Activated B cell treated with CpG ODN at 0.5 μM for 24 hours (primary cell): ENCODE measurements around the gene PACRG. TPM values are rescaled to one million over a fixed set of nuclear protein-coding genes. Genes with fewer than 3 reads are reported as not detected.

ENCODE experiments used
- ATAC-seq: fragments of 200-7000 bp; cut with Tn5 transposase; one replicate; pipeline ENCODE4 v1.10.0; 2021; ENCODE audit warnings: low read depth, mild to moderate bottlenecking, moderate library complexity
- CTCF ChIA-PET: fragments of 350-600 bp; sonication (Branson Sonifier 250); formaldehyde crosslinking; loops from one replicate; lab custom pipeline; 2021; ENCODE audit warnings: antibody characterized with exemption; lab: Charles Lee
- POLR2A ChIA-PET: fragments of 350-600 bp; sonication (Branson Sonifier 250); formaldehyde crosslinking; loops from one replicate; lab custom pipeline; 2021; ENCODE audit warnings: antibody characterized with exemption; lab: Charles Lee
- DNase-seq: peaks from one replicate; pipeline ENCODE4 v3.0.0; 2022
- H3K27ac Mint-ChIP-seq: one replicate; pipeline ENCODE4 v1.8.0; 2020; ENCODE audit warnings: mixed read lengths
- H3K27me3 Mint-ChIP-seq: one replicate; pipeline ENCODE4 v1.8.0; 2021; ENCODE audit warnings: mixed read lengths
- H3K36me3 Mint-ChIP-seq: one replicate; pipeline ENCODE4 v1.8.0; 2021; ENCODE audit warnings: low read depth, mixed read lengths
- H3K4me1 Mint-ChIP-seq: one replicate; pipeline ENCODE4 v1.8.0; 2021; ENCODE audit warnings: mixed read lengths
- H3K4me3 Mint-ChIP-seq: one replicate; pipeline ENCODE4 v1.8.0; 2020; ENCODE audit warnings: mild to moderate bottlenecking, mixed read lengths
- H3K9me3 Mint-ChIP-seq: one replicate; pipeline ENCODE4 v1.8.0; 2020; ENCODE audit warnings: mixed read lengths
- CTCF ChIP-seq: fragments of 200-600 bp; IDR thresholded peaks from one replicate; pipeline ENCODE4 v1.8.0; 2022; ENCODE audit warnings: antibody characterized with exemption, mild to moderate bottlenecking
- intact Hi-C: fragments of 100-400 bp; cut with micrococcal nuclease; formaldehyde crosslinking; loops from one replicate; pipeline ENCODE4 v1.15.1; 2024
- total RNA-seq: library from RNA; stranded (reverse); gene quantifications from 2 replicates; pipeline ENCODE4 v1.2.3, GENCODE V29; 2022

PACRG gene
- total RNA-seq, 1 donor from 2014 or later = not detected

GRCh38 chr6:163281634-163282033 is 553.9 kb downstream of the PACRG start:
- Mint-ChIP-seq H3K27ac (no peak overlapping the region), H3K4me3 (no peak overlapping the region), H3K36me3 (no peaks in the 10 kb centered on the region), H3K27me3 (peaks cover 5% of the 10 kb centered on the region), H3K9me3 (no peaks in the 10 kb centered on the region), H3K4me1 (no peaks in the 10 kb centered on the region)
- DNase-seq (no peak), ATAC-seq (no peak)
- intact Hi-C loops = no loop called here
- TF ChIP-seq CTCF = no peak
- POLR2A ChIA-PET = no interaction called here
- CTCF ChIA-PET = no interaction called here

- H3K27ac Mint-ChIP-seq = no peak overlapping the region
- peaks cover 5% of the 10 kb centered on the region for H3K27me3 Mint-ChIP-seq
- ChIA-PET CTCF (no interaction called here), POLR2A (no interaction called here)
- no peak overlapping the region for H3K4me3 Mint-ChIP-seq
- DNase-seq (no peak), ATAC-seq (no peak)
- no peaks in the 10 kb centered on the region for H3K4me1 Mint-ChIP-seq
- TF ChIP-seq CTCF = no peak
- H3K9me3 Mint-ChIP-seq = no peaks in the 10 kb centered on the region
- intact Hi-C loops = no loop called here
- H3K36me3 Mint-ChIP-seq = no peaks in the 10 kb centered on the region
Observed at GRCh38 chr6:163282672-163283071, 554.9 kb downstream of the PACRG start.

GRCh38 chr6:163284151-163284550 is 556.4 kb downstream of the PACRG start:
- TF ChIP-seq CTCF = no peak
- Mint-ChIP-seq H3K4me1 (no peaks in the 10 kb centered on the region), H3K4me3 (no peak overlapping the region), H3K27ac (no peak overlapping the region), H3K9me3 (no peaks in the 10 kb centered on the region), H3K36me3 (no peaks in the 10 kb centered on the region), H3K27me3 (peaks cover 5% of the 10 kb centered on the region)
- intact Hi-C loops = no loop called here
- no peak for ATAC-seq
- no peak for DNase-seq
- ChIA-PET POLR2A (no interaction called here), CTCF (no interaction called here)

GRCh38 chr6:163285691-163286090 is 557.9 kb downstream of the PACRG start:
- Mint-ChIP-seq H3K36me3 (no peaks in the 10 kb centered on the region), H3K27ac (no peak overlapping the region), H3K4me3 (no peak overlapping the region), H3K4me1 (no peaks in the 10 kb centered on the region), H3K9me3 (no peaks in the 10 kb centered on the region), H3K27me3 (peaks cover 4% of the 10 kb centered on the region)
- no peak for ATAC-seq
- CTCF ChIA-PET = no interaction called here
- no peak for DNase-seq
- intact Hi-C loops = no loop called here
- TF ChIP-seq CTCF = no peak
- POLR2A ChIA-PET = no interaction called here

GRCh38 chr6:163287626-163288025 is 559.9 kb downstream of the PACRG start:
- intact Hi-C loops = no loop called here
- TF ChIP-seq CTCF = no peak
- no peaks in the 10 kb centered on the region for H3K27me3 Mint-ChIP-seq
- no peak for ATAC-seq
- H3K27ac Mint-ChIP-seq = no peak overlapping the region
- no peak for DNase-seq
- no peaks in the 10 kb centered on the region for H3K4me1 Mint-ChIP-seq
- H3K4me3 Mint-ChIP-seq = no peak overlapping the region
- ChIA-PET POLR2A (no interaction called here), CTCF (no interaction called here)
- no peaks in the 10 kb centered on the region for H3K36me3 Mint-ChIP-seq
- no peaks in the 10 kb centered on the region for H3K9me3 Mint-ChIP-seq
